ENCODE data around the gene LRBA.
A peak's percentile ranks its signal among the peaks of the same experiment; 100 is the strongest.

LRBA gene

GRCh38 chr4:150310159-150310895, 704.8 kb downstream of the LRBA start:
- peak; percentile 48 for DNase-seq (ENCODE audit: low read depth)
- TF ChIP-seq CTCF (IDR thresholded peaks at IDR 0.05; ENCODE audit: low read length, missing control alignments), result no peak

GRCh38 chr4:150308824-150309472, 706.1 kb downstream of the LRBA start:
- H3K4me3 ChIP-seq (replicated peaks; ENCODE audit: low read depth, low read length), result no peak overlapping the region
- peak; percentile 49 for DNase-seq (ENCODE audit: low read depth)
- TF ChIP-seq CTCF (IDR thresholded peaks at IDR 0.05; ENCODE audit: low read length, missing control alignments), result no peak

More at GRCh38 chr4:150310159-150310895, 704.8 kb downstream of the LRBA start:
- H3K4me3 ChIP-seq (replicated peaks; ENCODE audit: low read depth, low read length), result no peak overlapping the region

- no peak for TF ChIP-seq CTCF (IDR thresholded peaks at IDR 0.05; ENCODE audit: low read length, missing control alignments)
- no peak overlapping the region for H3K4me3 ChIP-seq (replicated peaks; ENCODE audit: low read depth, low read length)
- no peak for DNase-seq (ENCODE audit: low read depth)
Observed at GRCh38 chr4:150306719-150307118, 708.4 kb downstream of the LRBA start.

GRCh38 chr4:150305995-150306394, 709.1 kb downstream of the LRBA start:
- no peak overlapping the region for H3K4me3 ChIP-seq (replicated peaks; ENCODE audit: low read depth, low read length)
- peak; percentile 79 for DNase-seq (ENCODE audit: low read depth)
- TF ChIP-seq CTCF (IDR thresholded peaks at IDR 0.05; ENCODE audit: low read length, missing control alignments), result no peak

- no peak for TF ChIP-seq CTCF (IDR thresholded peaks at IDR 0.05; ENCODE audit: low read length, missing control alignments)
- no peak overlapping the region for H3K4me3 ChIP-seq (replicated peaks; ENCODE audit: low read depth, low read length)
- peak; percentile 98 for DNase-seq (ENCODE audit: low read depth)
Observed at GRCh38 chr4:150302553-150302952, 712.5 kb downstream of the LRBA start.

- H3K4me3 ChIP-seq (replicated peaks; ENCODE audit: low read depth, low read length), result no peak overlapping the region
- no peak for DNase-seq (ENCODE audit: low read depth)
- no peak for TF ChIP-seq CTCF (IDR thresholded peaks at IDR 0.05; ENCODE audit: low read length, missing control alignments)
Observed at GRCh38 chr4:150299816-150300215, 715.3 kb downstream of the LRBA start.

All from fibroblast of pulmonary artery (primary cell).